CD14-positive monocyte (primary cell): ENCODE data around the gene RELN. TPM values are rescaled to one million over a fixed set of nuclear protein-coding genes. Genes with fewer than 3 reads are reported as not detected.

Source experiments
- DNase-seq, 3 donors: peaks; one replicate each; pipeline ENCODE4 v3.0.0-alpha.2; 2011 to 2022
- H2AFZ ChIP-seq: 2 replicates; pipeline ENCODE4 v1.6.0; 2012; ENCODE audit warnings: mild to moderate bottlenecking, low read depth, low read length, inconsistent platforms; ENCODE audit not compliant: insufficient read depth, poor library complexity, severe bottlenecking
- H3K27ac ChIP-seq, 2 donors: 1 replicate in 1 of 2; 2 replicates in 1 of 2; pipeline ENCODE4 v1.5.1; 2012 to 2013; ENCODE audit warnings: low read length in 2 of 2, control low read depth in 1 of 2, inconsistent platforms in 1 of 2, low read depth in 1 of 2, mild to moderate bottlenecking in 1 of 2
- H3K27me3 ChIP-seq, 2 donors: one replicate each; pipeline versions ENCODE4 v1.6.0 to v1.6.1; 2011 to 2013; ENCODE audit warnings: low read length in 2 of 2; ENCODE audit not compliant: control insufficient read depth in 2 of 2, insufficient read depth in 2 of 2
- H3K36me3 ChIP-seq, 2 donors: replicated peaks in 1 of 2; 1 replicate in 1 of 2; 2 replicates in 1 of 2; pipeline versions ENCODE4 v1.5.1 to v1.6.1; 2012 to 2013; ENCODE audit warnings: low read length in 2 of 2, control low read depth in 1 of 2, inconsistent platforms in 1 of 2, mild to moderate bottlenecking in 1 of 2; ENCODE audit not compliant: insufficient read depth in 2 of 2, control insufficient read depth in 1 of 2
- H3K4me1 ChIP-seq, 2 donors: 1 replicate in 1 of 2; 2 replicates in 1 of 2; pipeline versions ENCODE4 v1.5.1 to v1.6.1; 2012 to 2013; ENCODE audit warnings: low read length in 2 of 2, control low read depth in 1 of 2, inconsistent platforms in 1 of 2, mild to moderate bottlenecking in 1 of 2, moderate library complexity in 1 of 2; ENCODE audit not compliant: insufficient read depth in 2 of 2, control insufficient read depth in 1 of 2
- H3K4me2 ChIP-seq: replicated peaks from 2 replicates; pipeline ENCODE3; 2012; ENCODE audit warnings: low read length, moderate library complexity, mild to moderate bottlenecking; ENCODE audit not compliant: poor library complexity, severe bottlenecking; ENCODE audit errors: extremely low read depth
- H3K4me3 ChIP-seq, 3 experiments: fragments of 200-600 bp in 1 of 3; sonication (generic) in 1 of 3; replicated peaks in 1 of 3; 1 replicate in 2 of 3; 2 replicates in 1 of 3; pipeline ENCODE4 v1.5.1; 2011 to 2013; ENCODE audit warnings: low read length in 3 of 3, mild to moderate bottlenecking in 3 of 3, control low read depth in 2 of 3, low read depth in 2 of 3, inconsistent platforms in 1 of 3, moderate library complexity in 1 of 3
- H3K79me2 ChIP-seq: 2 replicates; pipeline ENCODE4 v1.6.0; 2012; ENCODE audit warnings: mild to moderate bottlenecking, control low read depth, inconsistent platforms, low read length, moderate library complexity; ENCODE audit not compliant: insufficient read depth
- H3K9ac ChIP-seq: 2 replicates; pipeline ENCODE4 v1.6.0; 2017; ENCODE audit warnings: low read length, mild to moderate bottlenecking; ENCODE audit not compliant: insufficient read depth, poor library complexity, severe bottlenecking
- H3K9me3 ChIP-seq, 2 donors: replicated peaks in 1 of 2; 1 replicate in 1 of 2; 2 replicates in 1 of 2; pipeline versions ENCODE4 v1.5.1 to v1.6.1; 2012 to 2013; ENCODE audit warnings: low read length in 2 of 2, control low read depth in 1 of 2; ENCODE audit not compliant: control insufficient read depth in 1 of 2, insufficient read depth in 1 of 2
- H4K20me1 ChIP-seq: 2 replicates; pipeline ENCODE4 v1.6.0; 2012; ENCODE audit warnings: mild to moderate bottlenecking, low read length, control low read depth, moderate library complexity; ENCODE audit not compliant: insufficient read depth
- H3K27ac Mint-ChIP-seq, 7 donors: one replicate each; pipeline ENCODE4 v1.8.0; 2020; ENCODE audit warnings: mild to moderate bottlenecking in 7 of 7, mixed read lengths in 7 of 7, moderate library complexity in 6 of 7, inconsistent platforms in 2 of 7
- H3K27me3 Mint-ChIP-seq, 3 donors: one replicate each; pipeline ENCODE4 v1.8.0; 2021 to 2022; ENCODE audit warnings: low read depth in 3 of 3, mild to moderate bottlenecking in 3 of 3, mixed read lengths in 3 of 3, moderate library complexity in 3 of 3, inconsistent platforms in 1 of 3
- H3K36me3 Mint-ChIP-seq, 2 donors: one replicate each; pipeline ENCODE4 v1.8.0; 2020; ENCODE audit warnings: mixed read lengths in 2 of 2, inconsistent platforms in 1 of 2, mild to moderate bottlenecking in 1 of 2
- H3K4me1 Mint-ChIP-seq: one replicate; pipeline ENCODE4 v1.8.0; 2020; ENCODE audit warnings: mild to moderate bottlenecking, mixed read lengths
- H3K4me3 Mint-ChIP-seq, 2 donors: one replicate each; pipeline ENCODE4 v1.8.0; 2020; ENCODE audit warnings: mild to moderate bottlenecking in 2 of 2, mixed read lengths in 2 of 2, moderate library complexity in 1 of 2
- H3K9me3 Mint-ChIP-seq, 7 donors: one replicate each; pipeline ENCODE4 v1.8.0; 2020 to 2022; ENCODE audit warnings: mixed read lengths in 7 of 7, mild to moderate bottlenecking in 6 of 7, moderate library complexity in 6 of 7, inconsistent platforms in 2 of 7
- WGBS: methylation state at CpG from one replicate; pipeline ENCODE4 v1.1.5; 2013; ENCODE audit warnings: missing lambda C conversion rate; ENCODE audit not compliant: insufficient coverage; 5-methylcytosine and 5-hydroxymethylcytosine counted together
- intact Hi-C, 2 donors: fragments of 100-400 bp; cut with micrococcal nuclease; formaldehyde crosslinking; loops; one replicate each; pipeline versions ENCODE4 v1.15.0 to v1.15.1; 2023
- polyA plus RNA-seq, 3 donors: library from polyadenylated mRNA; depleted of rRNA in 1 of 3; unstranded in 2 of 3; stranded (reverse) in 1 of 3; fragments of 300-500 nt in 2 of 3; fragments of >200 nt in 1 of 3; fragmentation: Illumina TruSeq in 2 of 3; gene quantifications; 1 replicate in 2 of 3; 2 replicates in 1 of 3; pipeline ENCODE4 v1.2.3, GENCODE V29; 2012 to 2021
- TF ChIP-seq, protein P1 (sequence below): fragments of 200-600 bp; IDR thresholded peaks from one replicate; pipeline ENCODE4 v1.8.0; 2022; ENCODE audit warnings: antibody characterized with exemption, mild to moderate bottlenecking

Gene RELN
- polyA plus RNA-seq, 3 donors, result not detected

DNA sequence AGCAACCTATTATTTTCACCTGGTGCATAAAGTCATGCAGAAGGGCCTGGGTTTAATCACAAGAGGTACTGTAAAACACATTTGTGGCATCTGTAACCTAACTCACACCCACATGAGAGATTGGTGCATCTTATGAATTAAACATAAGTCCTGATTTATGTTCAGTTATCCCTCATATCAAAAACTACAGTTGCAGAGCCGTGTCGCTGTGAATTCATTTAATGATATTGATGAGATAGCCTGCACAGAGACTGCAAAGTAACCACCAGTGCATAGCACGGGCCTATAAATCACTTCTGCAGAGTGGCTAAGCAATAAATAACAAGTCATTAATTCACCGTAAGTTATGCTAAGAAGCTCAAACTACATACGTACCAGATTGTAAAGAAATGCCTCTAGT lies 178.2 kb downstream of the RELN start:
- Histone ChIP-seq H3K4me1 (no peaks in the 10 kb centered on the region), H3K36me3 (no peaks in the 10 kb centered on the region), H3K9me3 (no peaks in the 10 kb centered on the region), H3K4me2 (no peak overlapping the region), H2AFZ (no peak overlapping the region), H3K4me3 (no peak overlapping the region), H3K79me2 (no peaks in the 10 kb centered on the region), H4K20me1 (no peaks in the 10 kb centered on the region), H3K27me3 (no peaks in the 10 kb centered on the region), H3K9ac (no peak overlapping the region), H3K27ac (no peak overlapping the region)
- Mint-ChIP-seq H3K4me1 (no peaks in the 10 kb centered on the region), H3K9me3 (peaks cover 0 to 4% (median 0%) of the 10 kb centered on the region in 7 donors), H3K27me3 (peaks cover 0 to 2% (median 0%) of the 10 kb centered on the region in 3 donors), H3K27ac (no peak overlapping the region), H3K36me3 (no peaks in the 10 kb centered on the region), H3K4me3 (no peak overlapping the region)
- intact Hi-C loops, result no loop called here
- no peak for DNase-seq
- TF ChIP-seq, protein P1, sequence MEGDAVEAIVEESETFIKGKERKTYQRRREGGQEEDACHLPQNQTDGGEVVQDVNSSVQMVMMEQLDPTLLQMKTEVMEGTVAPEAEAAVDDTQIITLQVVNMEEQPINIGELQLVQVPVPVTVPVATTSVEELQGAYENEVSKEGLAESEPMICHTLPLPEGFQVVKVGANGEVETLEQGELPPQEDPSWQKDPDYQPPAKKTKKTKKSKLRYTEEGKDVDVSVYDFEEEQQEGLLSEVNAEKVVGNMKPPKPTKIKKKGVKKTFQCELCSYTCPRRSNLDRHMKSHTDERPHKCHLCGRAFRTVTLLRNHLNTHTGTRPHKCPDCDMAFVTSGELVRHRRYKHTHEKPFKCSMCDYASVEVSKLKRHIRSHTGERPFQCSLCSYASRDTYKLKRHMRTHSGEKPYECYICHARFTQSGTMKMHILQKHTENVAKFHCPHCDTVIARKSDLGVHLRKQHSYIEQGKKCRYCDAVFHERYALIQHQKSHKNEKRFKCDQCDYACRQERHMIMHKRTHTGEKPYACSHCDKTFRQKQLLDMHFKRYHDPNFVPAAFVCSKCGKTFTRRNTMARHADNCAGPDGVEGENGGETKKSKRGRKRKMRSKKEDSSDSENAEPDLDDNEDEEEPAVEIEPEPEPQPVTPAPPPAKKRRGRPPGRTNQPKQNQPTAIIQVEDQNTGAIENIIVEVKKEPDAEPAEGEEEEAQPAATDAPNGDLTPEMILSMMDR, result no peak
- WGBS, result no CpG with 5 or more reads among the region's 5 CpGs

DNA sequence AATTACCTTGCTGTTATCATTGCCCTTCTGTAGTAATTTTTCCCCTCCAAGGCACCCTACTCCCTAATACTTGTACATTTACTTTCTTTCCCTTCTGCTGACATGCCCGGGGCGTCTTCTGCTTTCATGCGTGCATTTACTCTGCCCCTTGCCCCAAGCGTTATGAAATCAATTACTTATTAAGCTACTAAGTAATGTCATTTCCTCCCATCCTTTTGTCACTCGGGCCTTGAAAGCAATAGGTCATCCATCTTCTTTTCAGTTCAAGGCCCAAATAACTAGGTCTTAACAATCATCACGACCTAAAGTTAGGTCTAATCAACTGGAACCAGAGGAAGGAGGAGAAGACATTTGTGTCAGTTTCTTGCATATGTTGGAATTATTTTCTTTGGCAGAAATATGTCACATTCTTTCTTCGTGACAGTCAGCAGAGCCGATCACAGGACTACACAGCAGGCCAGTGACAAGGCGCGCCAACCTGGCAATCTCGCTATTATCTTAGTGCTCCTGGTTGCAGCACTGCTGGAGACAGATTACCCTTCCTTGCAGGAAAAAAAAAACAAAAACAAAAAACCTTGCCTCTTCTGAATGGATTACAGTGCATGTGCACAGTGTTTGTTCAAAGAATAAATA lies 179.2 kb downstream of the RELN start:
- H3K4me1 Mint-ChIP-seq, result no peaks in the 10 kb centered on the region
- H3K4me3 Mint-ChIP-seq, result no peak overlapping the region
- H3K9ac ChIP-seq, result no peak overlapping the region

More for the DNA sequence above, 179.2 kb downstream of the RELN start:
- H3K4me1 ChIP-seq, result no peaks in the 10 kb centered on the region
- 83% methylated on average over 6 of the region's 11 CpGs for WGBS
- H3K4me3 ChIP-seq, result no peak overlapping the region
- no peaks in the 10 kb centered on the region for H3K27me3 ChIP-seq
- no peaks in the 10 kb centered on the region for H3K79me2 ChIP-seq
- intact Hi-C loops, result no loop called here
- Mint-ChIP-seq H3K27me3 (peaks cover 0 to 2% (median 0%) of the 10 kb centered on the region in 3 donors), H3K36me3 (no peaks in the 10 kb centered on the region), H3K27ac (no peak overlapping the region), H3K9me3 (peaks cover 0 to 4% (median 0%) of the 10 kb centered on the region in 7 donors)
- no peak overlapping the region for H3K27ac ChIP-seq
- TF ChIP-seq, protein P1, result no peak
- H2AFZ ChIP-seq, result no peak overlapping the region
- no peaks in the 10 kb centered on the region for H3K36me3 ChIP-seq
- H3K4me2 ChIP-seq, result no peak overlapping the region
- no peaks in the 10 kb centered on the region for H3K9me3 ChIP-seq
- no peaks in the 10 kb centered on the region for H4K20me1 ChIP-seq
- no peak for DNase-seq
